Naive thymus-derived CD4-positive, alpha-beta T cell (primary cell): ENCODE data around the gene COG8. TPM values are rescaled to one million over a fixed set of nuclear protein-coding genes. Genes with fewer than 3 reads are reported as not detected.

Experiments used
- ATAC-seq: fragments of 150-1000 bp; cut with Tn5 transposase; 2 replicates; pipeline ENCODE4 v1.10.0; 2021; ENCODE audit warnings: mild to moderate bottlenecking, moderate library complexity
- CTCF ChIA-PET: fragments of 350-600 bp; sonication (Branson Sonifier 250); formaldehyde crosslinking; loops from one replicate; lab custom pipeline; 2021; ENCODE audit warnings: antibody characterized with exemption; lab: Charles Lee
- POLR2A ChIA-PET: fragments of 350-600 bp; sonication (Branson Sonifier 250); formaldehyde crosslinking; loops from one replicate; lab custom pipeline; 2021; ENCODE audit warnings: antibody characterized with exemption, inconsistent platforms; lab: Charles Lee
- DNase-seq, 9 donors: peaks; one replicate each; pipeline versions ENCODE4 v3.0.0 to v3.0.0-alpha.2; 2020 to 2022; ENCODE audit warnings: mixed read lengths in 1 of 9
- H3K27ac ChIP-seq: one replicate; pipeline ENCODE4 v1.7.0; 2013; ENCODE audit warnings: mild to moderate bottlenecking, low read depth, low read length, moderate library complexity
- H3K27me3 ChIP-seq, 2 donors: one replicate each; pipeline ENCODE4 v1.7.0; 2013; ENCODE audit warnings: low read length in 2 of 2, mild to moderate bottlenecking in 2 of 2, moderate library complexity in 2 of 2; ENCODE audit not compliant: control insufficient read depth in 2 of 2, insufficient read depth in 2 of 2
- H3K36me3 ChIP-seq, 3 experiments: 1 replicate in 2 of 3; 2 replicates in 1 of 3; pipeline ENCODE4 v1.7.0; 2013; ENCODE audit warnings: low read length in 3 of 3, mild to moderate bottlenecking in 3 of 3, moderate library complexity in 1 of 3; ENCODE audit not compliant: insufficient read depth in 3 of 3, control insufficient read depth in 2 of 3
- H3K4me1 ChIP-seq, 2 donors: one replicate each; pipeline ENCODE4 v1.7.0; 2013; ENCODE audit warnings: low read length in 2 of 2, mild to moderate bottlenecking in 2 of 2, moderate library complexity in 1 of 2; ENCODE audit not compliant: control insufficient read depth in 2 of 2, insufficient read depth in 2 of 2
- H3K4me3 ChIP-seq: 2 replicates; pipeline ENCODE4 v1.7.0; 2013; ENCODE audit warnings: mild to moderate bottlenecking, low read length
- H3K9me3 ChIP-seq, 3 experiments: 1 replicate in 2 of 3; 2 replicates in 1 of 3; pipeline ENCODE4 v1.7.0; 2013; ENCODE audit warnings: low read length in 3 of 3; ENCODE audit not compliant: control insufficient read depth in 2 of 3
- H3K27ac Mint-ChIP-seq, 9 donors: one replicate each; pipeline ENCODE4 v1.8.0; 2020 to 2022; ENCODE audit warnings: mixed read lengths in 9 of 9, mild to moderate bottlenecking in 8 of 9, moderate library complexity in 5 of 9, inconsistent platforms in 2 of 9
- H3K27me3 Mint-ChIP-seq, 5 donors: one replicate each; pipeline ENCODE4 v1.8.0; 2021 to 2022; ENCODE audit warnings: mixed read lengths in 5 of 5, mild to moderate bottlenecking in 1 of 5
- H3K36me3 Mint-ChIP-seq, 5 donors: one replicate each; pipeline ENCODE4 v1.8.0; 2020 to 2022; ENCODE audit warnings: mixed read lengths in 5 of 5, mild to moderate bottlenecking in 3 of 5, inconsistent platforms in 1 of 5
- H3K4me1 Mint-ChIP-seq, 7 donors: one replicate each; pipeline ENCODE4 v1.8.0; 2020 to 2022; ENCODE audit warnings: mixed read lengths in 7 of 7, mild to moderate bottlenecking in 3 of 7, inconsistent platforms in 1 of 7
- H3K4me3 Mint-ChIP-seq, 10 donors: one replicate each; pipeline ENCODE4 v1.8.0; 2020 to 2022; ENCODE audit warnings: mild to moderate bottlenecking in 10 of 10, mixed read lengths in 10 of 10, moderate library complexity in 6 of 10, inconsistent platforms in 2 of 10
- H3K9me3 Mint-ChIP-seq, 11 donors: one replicate each; pipeline ENCODE4 v1.8.0; 2020 to 2022; ENCODE audit warnings: mixed read lengths in 11 of 11, mild to moderate bottlenecking in 4 of 11, inconsistent platforms in 1 of 11, moderate library complexity in 1 of 11
- intact Hi-C, 2 donors: fragments of 100-400 bp; cut with micrococcal nuclease; formaldehyde crosslinking; loops; one replicate each; pipeline ENCODE4 v1.15.1; 2023
- polyA plus RNA-seq, 2 donors: library from polyadenylated mRNA; unstranded; fragments of 300-500 nt; fragmentation: Illumina TruSeq; gene quantifications; one replicate each; pipeline ENCODE4 v1.2.3, GENCODE V29; 2021
- total RNA-seq, 6 experiments: library from RNA in 5 of 6; stranded (reverse) in 5 of 6; gene quantifications; 1 replicate in 5 of 6; 2 replicates in 1 of 6; pipeline ENCODE4 v1.2.3 and lab custom pipeline; 2021 to 2026

The COG8 gene
- total and polyA plus RNA-seq, 7 experiments from 2014 or later = 29.5 to 73.7 (median 38.7) TPM

- CTCF ChIA-PET = no interaction called here
- no peak overlapping the region for H3K27ac ChIP-seq
- POLR2A ChIA-PET = interaction anchor here (0.6 to 5.7 kb wide), 5 partner anchors 8 to 101 kb away, joined by 3 to 42 read pairs (median 3); partner anchors contain the start of gene PDF
Observed at GRCh38 chr16:69315486-69316311, 23.7 kb downstream of the COG8 start.

GRCh38 chr16:69314534-69314933 lies 24.8 kb downstream of the COG8 start:
- Mint-ChIP-seq H3K4me3 (no peak overlapping the region), H3K27ac (peak overlapping the region in 1 of 9 donors; percentile 56), H3K36me3 (peaks cover 0 to 18% (median 3%) of the 10 kb centered on the region in 5 donors), H3K27me3 (no peaks in the 10 kb centered on the region), H3K4me1 (peaks cover 17 to 38% (median 29%) of the 10 kb centered on the region in 7 donors), H3K9me3 (peaks cover 0 to 2% (median 0%) of the 10 kb centered on the region in 11 donors)
- ChIA-PET CTCF (interaction anchor here (0.5 kb wide), 1 partner anchor 393 kb away, joined by 3 read pairs; no protein-coding TSS in a partner anchor), POLR2A (interaction anchor here (1.1 to 5.7 kb wide), 4 partner anchors 10 to 26 kb away, joined by 3 to 42 read pairs (median 6); partner anchors contain the start of gene PDF)
- intact Hi-C loops = no loop called here
- no peak overlapping the region for H3K4me3 ChIP-seq
- no peaks in the 10 kb centered on the region for H3K9me3 ChIP-seq
- H3K36me3 ChIP-seq = peaks cover 8 to 55% (median 26%) of the 10 kb centered on the region in 3 experiments
- ATAC-seq (no peak), DNase-seq (no peak)
- H3K4me1 ChIP-seq = peaks cover 8 to 10% of the 10 kb centered on the region in 2 donors
- H3K27me3 ChIP-seq = no peaks in the 10 kb centered on the region
- peak overlapping the region; percentile 13 for H3K27ac ChIP-seq

More at GRCh38 chr16:69315486-69316311, 23.7 kb downstream of the COG8 start:
- H3K36me3 ChIP-seq = peaks cover 19 to 67% (median 38%) of the 10 kb centered on the region in 3 experiments
- H3K4me3 ChIP-seq = no peak overlapping the region
- ATAC-seq (no peak), DNase-seq (no peak)
- Mint-ChIP-seq H3K36me3 (peaks cover 0 to 22% (median 5%) of the 10 kb centered on the region in 5 donors), H3K27ac (peak overlapping the region in 1 of 9 donors; percentile 66), H3K9me3 (peaks cover 0 to 2% (median 0%) of the 10 kb centered on the region in 11 donors), H3K27me3 (no peaks in the 10 kb centered on the region), H3K4me3 (peak overlapping the region in 1 of 10 donors; percentile 29), H3K4me1 (peaks cover 17 to 35% (median 26%) of the 10 kb centered on the region in 7 donors)
- no peaks in the 10 kb centered on the region for H3K27me3 ChIP-seq
- no peaks in the 10 kb centered on the region for H3K9me3 ChIP-seq
- H3K4me1 ChIP-seq = peaks cover 4 to 5% of the 10 kb centered on the region in 2 donors
- intact Hi-C loops = no loop called here

GRCh38 chr16:69313469-69313868 lies 25.9 kb downstream of the COG8 start:
- peaks cover 8 to 10% of the 10 kb centered on the region in 2 donors for H3K4me1 ChIP-seq
- H3K4me3 ChIP-seq = no peak overlapping the region
- H3K27ac Mint-ChIP-seq = peak overlapping the region in 8 of 9 donors; percentile 12 to 87 (median 74)
- DNase-seq (no peak), ATAC-seq (no peak)
- H3K27ac ChIP-seq = no peak overlapping the region
- no peaks in the 10 kb centered on the region for H3K9me3 ChIP-seq
- peaks cover 17 to 36% (median 29%) of the 10 kb centered on the region in 7 donors for H3K4me1 Mint-ChIP-seq
- H3K36me3 ChIP-seq = peaks cover 0 to 44% (median 22%) of the 10 kb centered on the region in 3 experiments
- no peaks in the 10 kb centered on the region for H3K27me3 Mint-ChIP-seq
- no peaks in the 10 kb centered on the region for H3K27me3 ChIP-seq
- ChIA-PET CTCF (interaction anchor here (1.8 kb wide), 1 partner anchor 15 kb away, joined by 4 read pairs; no protein-coding TSS in a partner anchor), POLR2A (interaction anchor here (5.7 kb wide), 1 partner anchor 16 kb away, joined by 42 read pairs; the partner anchor contains the start of gene PDF)
- peaks cover 0 to 2% (median 0%) of the 10 kb centered on the region in 11 donors for H3K9me3 Mint-ChIP-seq
- intact Hi-C loops = no loop called here
- H3K4me3 Mint-ChIP-seq = peak overlapping the region; percentile 28 to 100 (median 75)
- peaks cover 0 to 15% (median 0%) of the 10 kb centered on the region in 5 donors for H3K36me3 Mint-ChIP-seq

- intact Hi-C loops = loop anchor here (1.0 kb wide), 11 partner anchors 12 to 468 kb away; partner anchors contain the start of genes CHTF8 (in 2 of the 2), COG8 (in 2 of the 2), CYB5B (in 2 of the 2) and NIP7 (in 2 of the 2)
- H3K27ac ChIP-seq = peak overlapping the region; percentile 94
- peaks cover 8 to 10% of the 10 kb centered on the region in 2 donors for H3K4me1 ChIP-seq
- Mint-ChIP-seq H3K27me3 (no peaks in the 10 kb centered on the region), H3K4me3 (peak overlapping the region; percentile 90 to 100 (median 99)), H3K4me1 (peaks cover 17 to 36% (median 29%) of the 10 kb centered on the region in 7 donors), H3K27ac (peak overlapping the region; percentile 92 to 99 (median 94)), H3K9me3 (peaks cover 0 to 2% (median 0%) of the 10 kb centered on the region in 11 donors), H3K36me3 (peaks cover 0 to 15% (median 0%) of the 10 kb centered on the region in 5 donors)
- H3K9me3 ChIP-seq = no peaks in the 10 kb centered on the region
- CTCF ChIA-PET = interaction anchor here (1.8 kb wide), 1 partner anchor 17 kb away, joined by 4 read pairs; no protein-coding TSS in a partner anchor
- H3K4me3 ChIP-seq = peak overlapping the region; percentile 74
- peaks cover 0 to 31% (median 17%) of the 10 kb centered on the region in 3 experiments for H3K36me3 ChIP-seq
- ATAC-seq = peak; percentile 40
- no peaks in the 10 kb centered on the region for H3K27me3 ChIP-seq
- DNase-seq = no peak
- POLR2A ChIA-PET = interaction anchor here (1.2 to 5.7 kb wide), 3 partner anchors 18 to 29 kb away, joined by 4 to 42 read pairs (median 5); partner anchors contain the start of gene PDF
Observed at GRCh38 chr16:69311533-69312387, 27.6 kb downstream of the COG8 start.

- Histone ChIP-seq H3K27ac (peak within 1 kb of the TSS; percentile 94), H3K27me3 (no peaks in the 10 kb centered on the region), H3K9me3 (no peaks in the 10 kb centered on the region), H3K4me3 (peak within 1 kb of the TSS; percentile 74), H3K4me1 (peaks cover 8 to 10% of the 10 kb centered on the region in 2 donors), H3K36me3 (peaks cover 0 to 22% (median 8%) of the 10 kb centered on the region in 3 experiments)
- H3K27me3 Mint-ChIP-seq = no peaks in the 10 kb centered on the region
- H3K27ac Mint-ChIP-seq = peak within 1 kb of the TSS; percentile 92 to 99 (median 95)
- H3K36me3 Mint-ChIP-seq = peaks cover 0 to 8% (median 0%) of the 10 kb centered on the region in 5 donors
- ChIA-PET POLR2A (interaction anchor here (0.8 to 2.3 kb wide), 9 partner anchors 10 to 178 kb away, joined by 3 to 8 read pairs (median 4); partner anchors contain the start of gene COG8), CTCF (interaction anchor here (0.5 to 0.7 kb wide), 5 partner anchors 10 to 1026 kb away, joined by 3 to 4 read pairs (median 3); partner anchors contain the start of gene PDF)
- H3K4me3 Mint-ChIP-seq = peak within 1 kb of the TSS; percentile 90 to 100 (median 99)
- DNase-seq (peak; percentile 95 to 99 (median 97)), ATAC-seq (peak; percentile 99)
- H3K9me3 Mint-ChIP-seq = peaks cover 0 to 2% (median 0%) of the 10 kb centered on the region in 11 donors
- intact Hi-C loops = loop anchor here (1.0 kb wide), 11 partner anchors 12 to 468 kb away; partner anchors contain the start of genes CHTF8 (in 2 of the 2), COG8 (in 2 of the 2), CYB5B (in 2 of the 2) and NIP7 (in 2 of the 2)
- peaks cover 17 to 36% (median 29%) of the 10 kb centered on the region in 7 donors for H3K4me1 Mint-ChIP-seq
Observed at GRCh38 chr16:69310653-69311532, 28.5 kb downstream of the COG8 start, which contains the start of gene VPS4A. Gene VPS4A (plus strand): TSS chr16:69311350. CDS start chr16:69311512, 162 bp downstream.
